ENCODE data around the gene MAN2A1.

Gene MAN2A1

GRCh38 chr5:109708813-109709212, 19.1 kb downstream of the MAN2A1 start:
- DNase-seq: no peak

- no peak for DNase-seq
These were observed 19.5 kb downstream of the MAN2A1 start for GRCh38 chr5:109709225-109709624.

- no peak for DNase-seq
These were observed 21.9 kb downstream of the MAN2A1 start for GRCh38 chr5:109711673-109712072.

GRCh38 chr5:109713453-109713852, 23.7 kb downstream of the MAN2A1 start:
- no peak for DNase-seq

- DNase-seq: no peak
These were observed 24.9 kb downstream of the MAN2A1 start for GRCh38 chr5:109714592-109714991.

GRCh38 chr5:109718216-109718615, 28.5 kb downstream of the MAN2A1 start:
- no peak for DNase-seq

- DNase-seq: no peak
These were observed 28.9 kb downstream of the MAN2A1 start for GRCh38 chr5:109718632-109719031.

GRCh38 chr5:109719978-109720377, 30.3 kb downstream of the MAN2A1 start:
- DNase-seq: no peak

GRCh38 chr5:109721741-109722140, 32.0 kb downstream of the MAN2A1 start:
- no peak for DNase-seq

- DNase-seq: no peak
These were observed 33.9 kb downstream of the MAN2A1 start for GRCh38 chr5:109723606-109724005.

- no peak for DNase-seq
These were observed 35.4 kb downstream of the MAN2A1 start for GRCh38 chr5:109725135-109725534.

- no peak for DNase-seq
These were observed 50.3 kb downstream of the MAN2A1 start for GRCh38 chr5:109739741-109740728.

- DNase-seq: no peak
These were observed 51.2 kb downstream of the MAN2A1 start for GRCh38 chr5:109740966-109741365.

GRCh38 chr5:109741390-109741789, 51.7 kb downstream of the MAN2A1 start:
- DNase-seq: no peak

GRCh38 chr5:109743041-109743531, 53.4 kb downstream of the MAN2A1 start:
- DNase-seq: no peak

- no peak for DNase-seq
These were observed 54.1 kb downstream of the MAN2A1 start for GRCh38 chr5:109743770-109744212.

GRCh38 chr5:109744261-109744660, 54.5 kb downstream of the MAN2A1 start:
- DNase-seq: no peak

- DNase-seq: no peak
These were observed 58.8 kb downstream of the MAN2A1 start for GRCh38 chr5:109748546-109748945.

- DNase-seq: no peak
These were observed 60.7 kb downstream of the MAN2A1 start for GRCh38 chr5:109750463-109750862.

- no peak for DNase-seq
These were observed 63.6 kb downstream of the MAN2A1 start for GRCh38 chr5:109753279-109753678.

GRCh38 chr5:109754319-109754718, 64.6 kb downstream of the MAN2A1 start:
- no peak for DNase-seq

GRCh38 chr5:109755761-109756160, 66.0 kb downstream of the MAN2A1 start:
- no peak for DNase-seq

GRCh38 chr5:109756543-109757185, 66.9 kb downstream of the MAN2A1 start:
- no peak for DNase-seq

GRCh38 chr5:109757490-109757889, 67.8 kb downstream of the MAN2A1 start:
- no peak for DNase-seq
